Upper lobe of right lung (tissue), 1 donor: ENCODE data around the gene ABCC12. TPM values are rescaled to one million over a fixed set of nuclear protein-coding genes. Genes with fewer than 3 reads are reported as not detected.

ENCODE experiments used
- ATAC-seq: fragments of 200-7000 bp; cut with Tn5 transposase; one replicate; pipeline ENCODE4 v1.9.1; 2020; ENCODE audit warnings: mild to moderate bottlenecking, moderate library complexity
- DNase-seq: peaks from one replicate; pipeline ENCODE4 v3.0.0-alpha.2; 2020
- H3K27ac ChIP-seq: fragments of 200-600 bp; one replicate; pipeline ENCODE4 v1.8.0; 2022
- H3K27me3 ChIP-seq: fragments of 200-600 bp; one replicate; pipeline ENCODE4 v1.8.0; 2022; ENCODE audit warnings: mild to moderate bottlenecking
- H3K36me3 ChIP-seq: fragments of 200-600 bp; one replicate; pipeline ENCODE4 v1.8.0; 2022
- H3K4me1 ChIP-seq: fragments of 200-600 bp; one replicate; pipeline ENCODE4 v1.8.0; 2022
- H3K4me3 ChIP-seq: fragments of 200-600 bp; one replicate; pipeline ENCODE4 v1.8.0; 2022; ENCODE audit warnings: mild to moderate bottlenecking
- H3K9me3 ChIP-seq: fragments of 200-600 bp; one replicate; pipeline ENCODE4 v1.8.0; 2022
- intact Hi-C: fragments of 100-400 bp; cut with DNase I; formaldehyde crosslinking; loops from one replicate; pipeline ENCODE4 v1.11.0; 2022
- total RNA-seq: library from RNA; stranded (reverse); fragmentation: NEBNext Ultra II Directional; extraction: Animal tissue kit (Norgen Biotek cat#: 25700); gene quantifications from one replicate; pipeline ENCODE4 v1.2.1, GENCODE V29; 2021
- TF ChIP-seq, protein P1 (sequence below): fragments of 200-600 bp; IDR thresholded peaks from one replicate; pipeline ENCODE4 v1.8.0; 2022; ENCODE audit warnings: antibody characterized with exemption
- donor health status: DM: no; HTN: yes; CAD: no; lungs with severe emphysema.

Gene ABCC12
- total RNA-seq, 1 donor from 2014 or later = not detected

DNA sequence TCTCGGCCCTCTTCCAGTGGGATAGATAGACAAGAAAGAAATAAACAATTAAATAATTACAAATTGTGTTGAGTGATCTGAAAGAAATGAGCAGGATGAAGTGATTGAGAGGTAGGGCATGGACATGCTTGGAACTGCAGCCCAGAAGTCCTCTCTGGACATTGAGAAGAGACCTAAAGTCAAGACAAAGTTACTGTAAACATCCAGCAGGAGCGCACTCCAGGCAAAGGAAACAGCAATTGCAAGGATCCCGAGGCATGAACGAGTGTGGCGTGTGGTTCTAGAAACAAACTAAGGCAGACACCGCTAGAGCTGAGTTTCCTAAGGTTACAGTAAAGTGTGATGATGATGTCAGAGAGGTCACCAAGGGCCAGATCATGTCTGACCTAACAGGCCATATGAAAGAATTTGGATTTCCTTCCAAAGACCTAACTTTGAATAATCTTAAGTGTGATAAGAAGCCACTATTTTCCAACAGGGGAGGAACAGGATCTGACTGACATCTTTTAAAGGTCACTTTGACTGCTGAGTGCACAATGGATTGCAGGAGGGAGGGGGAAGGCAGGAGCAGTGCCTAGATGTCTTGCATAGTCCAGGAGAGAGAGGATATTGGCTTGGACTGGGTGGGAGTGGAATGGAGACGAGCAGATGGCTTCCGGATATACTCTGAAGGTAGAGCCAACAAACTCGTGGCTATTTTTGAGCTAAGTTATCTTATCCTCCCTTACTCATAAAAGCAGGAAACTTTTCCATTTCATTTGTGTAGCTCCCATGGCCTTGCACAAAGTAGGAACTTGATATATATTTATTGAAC lies 19.0 kb downstream of the ABCC12 start:
- TF ChIP-seq, protein P1, sequence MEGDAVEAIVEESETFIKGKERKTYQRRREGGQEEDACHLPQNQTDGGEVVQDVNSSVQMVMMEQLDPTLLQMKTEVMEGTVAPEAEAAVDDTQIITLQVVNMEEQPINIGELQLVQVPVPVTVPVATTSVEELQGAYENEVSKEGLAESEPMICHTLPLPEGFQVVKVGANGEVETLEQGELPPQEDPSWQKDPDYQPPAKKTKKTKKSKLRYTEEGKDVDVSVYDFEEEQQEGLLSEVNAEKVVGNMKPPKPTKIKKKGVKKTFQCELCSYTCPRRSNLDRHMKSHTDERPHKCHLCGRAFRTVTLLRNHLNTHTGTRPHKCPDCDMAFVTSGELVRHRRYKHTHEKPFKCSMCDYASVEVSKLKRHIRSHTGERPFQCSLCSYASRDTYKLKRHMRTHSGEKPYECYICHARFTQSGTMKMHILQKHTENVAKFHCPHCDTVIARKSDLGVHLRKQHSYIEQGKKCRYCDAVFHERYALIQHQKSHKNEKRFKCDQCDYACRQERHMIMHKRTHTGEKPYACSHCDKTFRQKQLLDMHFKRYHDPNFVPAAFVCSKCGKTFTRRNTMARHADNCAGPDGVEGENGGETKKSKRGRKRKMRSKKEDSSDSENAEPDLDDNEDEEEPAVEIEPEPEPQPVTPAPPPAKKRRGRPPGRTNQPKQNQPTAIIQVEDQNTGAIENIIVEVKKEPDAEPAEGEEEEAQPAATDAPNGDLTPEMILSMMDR = no peak
- Histone ChIP-seq H3K4me1 (no peaks in the 10 kb centered on the region), H3K4me3 (no peak overlapping the region), H3K27ac (no peak overlapping the region), H3K27me3 (no peaks in the 10 kb centered on the region), H3K9me3 (no peaks in the 10 kb centered on the region), H3K36me3 (no peaks in the 10 kb centered on the region)
- no peak for DNase-seq
- intact Hi-C loops = no loop called here
- no peak for ATAC-seq

DNA sequence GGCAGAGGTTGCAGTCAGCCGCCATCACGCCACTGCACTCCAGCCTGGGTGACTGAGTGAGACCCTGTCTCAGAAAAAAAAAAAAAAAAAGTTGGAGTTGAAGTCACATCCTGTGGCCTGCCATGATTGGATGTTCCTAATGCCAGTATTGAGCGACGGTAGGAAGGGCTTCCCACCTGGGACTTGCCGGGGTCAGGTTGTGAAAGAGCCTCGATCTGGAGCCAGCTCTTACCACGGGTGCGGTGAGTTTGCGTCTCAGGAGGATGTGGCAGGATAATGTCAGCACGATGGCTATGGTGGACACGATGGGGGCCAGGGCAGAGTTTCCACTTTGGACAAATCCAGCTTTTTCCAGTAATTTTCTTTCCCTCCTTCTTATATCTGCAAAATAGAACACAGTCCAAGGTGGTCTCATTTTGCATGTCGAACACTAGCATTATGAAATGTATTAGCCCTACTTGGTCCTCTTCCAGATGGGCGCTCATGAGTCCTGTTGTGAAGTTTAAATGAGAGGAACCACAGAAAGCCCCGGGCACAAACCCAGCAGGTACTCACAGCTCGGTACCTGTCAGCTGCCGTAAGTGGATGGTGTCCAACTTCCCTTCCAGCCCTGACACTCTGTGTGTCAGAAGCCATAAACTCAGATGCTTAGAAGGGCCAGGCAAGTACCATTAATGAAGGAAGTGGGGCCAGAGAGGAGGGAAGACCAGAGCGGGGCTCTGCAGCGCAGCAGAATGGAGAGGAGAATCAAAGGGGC lies 22.2 kb downstream of the ABCC12 start:
- Histone ChIP-seq H3K9me3 (no peaks in the 10 kb centered on the region), H3K4me3 (no peak overlapping the region), H3K36me3 (no peaks in the 10 kb centered on the region), H3K27ac (no peak overlapping the region), H3K4me1 (no peaks in the 10 kb centered on the region), H3K27me3 (no peaks in the 10 kb centered on the region)
- ATAC-seq (peak; percentile 81), DNase-seq (peak; percentile 77)
- TF ChIP-seq, protein P1 = no peak
- intact Hi-C loops = no loop called here

DNA sequence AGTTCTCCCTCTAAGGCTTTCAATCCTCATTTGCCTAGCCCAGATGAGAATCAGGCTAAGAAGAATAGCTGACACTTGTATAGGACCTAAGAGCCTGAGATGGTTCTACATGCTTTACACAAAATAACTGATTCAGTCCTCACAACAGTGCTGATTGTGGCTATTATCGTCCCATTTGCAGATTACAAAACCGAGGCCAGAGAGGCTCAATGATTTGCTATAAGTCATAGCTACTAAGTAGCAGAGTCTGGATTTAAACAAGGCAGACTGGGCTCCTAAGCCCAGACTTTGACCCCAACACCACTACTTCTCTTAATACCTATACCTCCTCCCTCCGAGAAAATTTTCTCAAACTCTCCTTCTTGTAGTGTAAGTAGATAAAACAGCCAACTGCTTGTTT lies 23.1 kb downstream of the ABCC12 start:
- Histone ChIP-seq H3K4me1 (no peaks in the 10 kb centered on the region), H3K27me3 (no peaks in the 10 kb centered on the region), H3K4me3 (no peak overlapping the region), H3K9me3 (no peaks in the 10 kb centered on the region), H3K27ac (no peak overlapping the region), H3K36me3 (no peaks in the 10 kb centered on the region)
- intact Hi-C loops = no loop called here
- TF ChIP-seq, protein P1 = no peak
- no peak for ATAC-seq
- DNase-seq = no peak

DNA sequence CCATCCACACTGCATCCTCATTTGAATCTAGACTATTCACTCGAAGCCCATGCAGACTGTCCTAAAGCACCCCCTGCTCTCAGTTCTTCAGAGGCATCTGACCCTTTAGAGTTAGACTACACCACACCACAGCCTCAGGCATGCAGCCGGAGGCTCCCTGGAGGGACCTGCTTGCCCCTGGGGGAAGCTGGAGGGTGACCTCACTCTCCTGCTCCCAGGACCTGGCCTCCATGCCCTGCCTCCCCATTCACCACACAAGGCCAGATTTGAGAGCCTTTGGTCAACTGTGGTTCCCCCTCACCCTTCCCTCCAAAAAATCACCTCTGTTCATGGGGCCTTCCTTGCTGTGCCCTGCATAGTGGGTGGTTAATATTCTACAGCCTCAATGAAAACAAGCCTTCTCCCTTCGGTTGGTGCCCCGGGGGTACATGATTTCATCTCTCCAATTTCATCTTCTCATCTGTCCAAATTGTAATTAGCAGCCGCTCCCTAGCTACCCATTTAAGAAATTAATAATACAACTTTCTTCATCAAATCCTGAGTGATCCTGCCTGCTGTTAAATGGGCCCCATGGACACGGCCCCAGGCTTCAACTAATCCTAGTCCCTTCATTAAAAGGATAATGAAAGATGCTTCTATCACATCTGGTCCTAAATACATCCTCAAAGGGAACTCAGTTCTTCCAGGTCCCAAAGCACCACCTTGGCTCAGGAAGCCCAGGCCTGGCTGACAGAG lies 24.4 kb downstream of the ABCC12 start:
- Histone ChIP-seq H3K27me3 (no peaks in the 10 kb centered on the region), H3K36me3 (no peaks in the 10 kb centered on the region), H3K4me1 (peaks cover 3% of the 10 kb centered on the region), H3K4me3 (no peak overlapping the region), H3K27ac (no peak overlapping the region), H3K9me3 (no peaks in the 10 kb centered on the region)
- no peak for DNase-seq
- TF ChIP-seq, protein P1 = no peak
- intact Hi-C loops = no loop called here
- ATAC-seq = no peak

DNA sequence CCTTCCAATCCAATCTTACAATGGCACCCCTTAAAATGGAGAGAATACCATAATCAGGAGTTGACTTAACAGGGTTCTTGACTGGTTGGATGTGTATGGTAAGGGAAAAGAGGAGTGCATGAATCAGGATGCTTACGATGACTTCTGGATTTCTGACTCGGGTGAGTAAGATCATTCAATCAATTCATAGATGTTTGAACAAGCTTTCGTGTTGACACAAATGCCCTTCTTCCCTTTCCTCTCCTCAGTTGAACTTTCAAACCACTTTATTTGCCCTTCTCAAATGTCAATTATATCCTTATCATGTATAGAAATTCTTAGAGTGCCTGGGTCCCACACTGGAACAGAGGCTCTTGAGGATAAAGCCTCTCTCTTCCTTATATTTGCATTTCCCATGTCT lies 25.9 kb downstream of the ABCC12 start:
- TF ChIP-seq, protein P1 = no peak
- intact Hi-C loops = no loop called here
- H3K4me1 ChIP-seq = peaks cover 5% of the 10 kb centered on the region
- ATAC-seq (no peak), DNase-seq (no peak)
- H3K36me3 ChIP-seq = no peaks in the 10 kb centered on the region
- no peaks in the 10 kb centered on the region for H3K27me3 ChIP-seq
- H3K27ac ChIP-seq = no peak overlapping the region
- H3K9me3 ChIP-seq = no peaks in the 10 kb centered on the region
- no peak overlapping the region for H3K4me3 ChIP-seq
